GM19351 (cell line): ENCODE data around the gene PGAP3.

ENCODE experiments used
- ATAC-seq: cut with Tn5 transposase; IDR thresholded peaks from one replicate; pipeline ENCODE4 v1.9.1; 2021; ENCODE audit warnings: mild to moderate bottlenecking, moderate library complexity; ENCODE audit not compliant: unreplicated experiment

PGAP3 gene

DNA sequence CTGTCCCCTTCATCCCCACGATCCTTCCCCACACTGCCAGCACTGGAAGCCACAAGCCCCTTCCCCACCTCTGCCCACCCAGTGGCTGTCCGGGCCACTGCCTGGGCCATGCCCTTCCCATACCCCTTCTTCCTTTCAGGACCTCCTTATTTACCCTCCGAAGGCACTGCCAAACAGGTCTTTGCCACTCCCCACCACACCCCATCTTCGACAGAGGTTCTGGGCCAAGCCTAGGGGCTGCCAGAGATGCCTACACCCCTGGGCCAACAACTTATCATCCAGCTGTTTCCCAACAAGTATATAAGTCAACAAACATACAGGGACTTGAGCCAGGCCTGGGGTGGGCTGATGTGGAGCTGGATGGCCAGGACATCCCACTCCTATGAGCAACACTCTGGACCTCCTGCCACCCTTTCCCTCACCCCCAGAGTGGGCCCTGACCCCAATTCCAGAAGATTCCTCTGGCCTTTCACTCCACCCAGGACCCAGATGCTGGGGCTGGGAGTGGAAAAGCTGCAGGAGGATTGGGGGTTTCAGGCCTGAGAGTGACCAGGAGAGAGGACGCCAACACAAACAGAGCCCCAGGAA is 62.6 kb downstream of the PGAP3 start:
- no peak for ATAC-seq

GRCh38 chr17:39624313-39624712 is 63.5 kb downstream of the PGAP3 start:
- no peak for ATAC-seq

DNA sequence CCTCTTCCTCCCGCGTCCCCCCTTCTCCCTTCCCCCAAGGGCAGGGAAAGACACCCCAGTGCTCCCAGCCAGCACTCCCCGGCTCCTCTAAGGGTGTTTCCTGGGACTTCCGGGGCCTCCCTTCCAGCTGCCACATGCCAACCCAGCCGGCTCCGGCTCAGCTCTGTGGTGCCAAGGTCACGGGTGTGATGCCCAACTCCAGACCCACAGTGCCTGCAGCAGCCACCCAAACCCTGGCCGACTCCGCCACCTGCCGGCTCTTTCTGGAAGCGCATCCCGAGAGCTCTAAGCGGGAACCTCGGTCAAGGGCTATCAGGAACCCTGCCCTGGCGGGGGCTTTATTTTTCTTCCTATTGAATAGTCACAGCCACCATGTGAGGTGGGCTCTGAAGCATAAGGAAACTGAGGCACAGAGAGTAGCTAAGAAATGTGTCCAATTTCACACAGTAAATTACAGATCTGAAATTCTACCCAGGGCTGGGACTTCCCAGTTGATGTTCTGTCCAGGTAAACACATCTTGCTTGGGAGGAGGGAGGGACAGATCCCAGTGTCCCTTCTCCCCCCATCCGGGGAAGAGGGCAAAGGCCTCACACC is 64.4 kb downstream of the PGAP3 start:
- ATAC-seq, result no peak

- ATAC-seq, result no peak
Observed at GRCh38 chr17:39622380-39623006, 65.4 kb downstream of the PGAP3 start.

DNA sequence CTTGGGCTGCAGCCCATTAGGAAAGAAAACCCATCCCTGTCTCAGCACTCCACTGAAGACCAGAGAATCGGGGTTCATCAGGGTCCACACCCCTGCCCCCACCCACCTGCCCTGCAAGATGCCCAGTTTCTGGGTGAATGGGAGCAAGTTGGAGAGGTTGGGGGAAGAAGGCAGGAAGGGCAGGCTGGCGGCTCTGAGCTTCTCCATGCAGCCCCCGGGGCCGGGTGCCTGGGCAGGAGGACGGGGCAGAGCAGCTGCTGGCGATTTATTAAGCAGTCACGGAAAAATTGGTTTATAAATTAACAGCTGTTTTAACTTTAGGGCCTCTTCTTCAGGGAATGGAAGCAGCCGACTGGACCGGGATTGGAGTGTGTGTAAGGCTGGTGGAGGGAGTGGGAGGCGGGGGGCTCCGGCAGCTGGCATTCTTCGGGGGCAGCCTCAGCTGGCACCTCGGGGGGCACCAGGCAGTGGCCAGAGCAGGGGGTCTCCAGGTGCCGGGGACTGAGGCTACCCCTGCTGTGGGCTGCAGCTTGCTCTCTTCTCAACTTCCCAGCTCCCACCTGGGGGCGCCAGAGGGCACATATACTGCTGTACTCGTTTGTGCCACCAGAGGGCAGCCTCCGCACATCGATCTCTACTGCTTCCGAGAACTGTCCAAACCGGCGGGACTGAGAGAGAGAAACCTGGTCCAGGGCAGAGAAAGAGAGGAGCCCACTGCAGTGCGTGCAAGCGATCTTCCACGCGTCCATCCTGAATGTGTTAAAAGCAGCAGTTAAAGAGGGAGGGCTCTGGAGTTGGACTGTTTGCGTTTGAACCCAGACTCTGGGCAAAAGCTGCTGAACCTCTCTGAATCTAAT is 66.1 kb downstream of the PGAP3 start:
- ATAC-seq, result peak; percentile 57
